GM18517 (cell line): Measurements from ENCODE around the gene SPINT2.
"Not testable (repeated sequence)": the region's sequence is repeated elsewhere in the genome, so short reads cannot be mapped to it uniquely, and the experiment has no call there.

Experiments
- ATAC-seq: cut with Tn5 transposase; IDR thresholded peaks from one replicate; pipeline ENCODE4 v1.9.1; 2021; ENCODE audit warnings: mild to moderate bottlenecking, moderate library complexity; ENCODE audit not compliant: unreplicated experiment

SPINT2 gene

GRCh38 chr19:38234615-38235014 lies 29.8 kb upstream of the SPINT2 start:
- no peak for ATAC-seq

GRCh38 chr19:38239816-38240215 lies 24.6 kb upstream of the SPINT2 start:
- ATAC-seq = no peak

DNA sequence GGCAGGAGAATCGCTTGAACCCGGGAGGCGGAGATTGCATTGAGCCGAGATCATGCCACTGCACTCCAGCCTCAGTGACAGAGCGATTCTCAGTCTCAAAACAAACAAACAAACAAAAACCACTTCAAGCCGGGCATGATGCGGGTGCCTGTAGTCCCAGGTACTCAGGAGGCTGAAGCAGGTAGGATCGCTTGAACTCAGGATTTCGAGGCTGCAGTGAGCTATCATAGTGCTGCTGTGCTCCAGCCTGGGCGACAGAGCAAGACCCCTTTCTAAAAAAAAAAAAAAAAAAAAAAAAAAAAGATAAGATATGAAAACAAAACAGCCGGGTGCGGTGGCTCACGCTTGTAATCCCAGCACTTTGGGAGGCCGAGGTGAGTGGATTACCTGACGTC lies 21.1 kb upstream of the SPINT2 start:
- no peak for ATAC-seq

- ATAC-seq = no peak
Measured at GRCh38 chr19:38245826-38246498, 18.4 kb upstream of the SPINT2 start.

- ATAC-seq = no peak
Measured at GRCh38 chr19:38247126-38247525, 17.2 kb upstream of the SPINT2 start.

- no peak for ATAC-seq
Measured at GRCh38 chr19:38247734-38248268, 16.6 kb upstream of the SPINT2 start.

DNA sequence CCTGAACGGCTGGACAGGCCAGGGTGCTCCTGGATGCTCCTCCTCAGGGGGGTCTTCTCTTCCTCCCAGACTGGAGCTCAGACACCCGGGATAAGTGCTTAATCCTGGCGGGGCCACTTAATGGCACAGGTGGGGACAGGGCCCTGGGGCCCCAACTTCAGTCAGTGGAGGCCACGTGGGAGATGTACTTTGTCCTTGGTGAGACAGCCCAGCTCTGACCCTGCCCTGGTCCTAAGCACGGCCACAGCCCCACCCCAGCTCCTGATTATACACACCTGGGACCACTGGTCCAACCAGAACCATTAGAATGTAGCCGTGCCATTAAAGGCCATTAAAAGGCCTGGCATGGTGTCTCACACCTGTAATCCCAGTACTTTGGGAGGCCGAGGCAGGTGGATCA lies 16.0 kb upstream of the SPINT2 start:
- ATAC-seq = no peak

DNA sequence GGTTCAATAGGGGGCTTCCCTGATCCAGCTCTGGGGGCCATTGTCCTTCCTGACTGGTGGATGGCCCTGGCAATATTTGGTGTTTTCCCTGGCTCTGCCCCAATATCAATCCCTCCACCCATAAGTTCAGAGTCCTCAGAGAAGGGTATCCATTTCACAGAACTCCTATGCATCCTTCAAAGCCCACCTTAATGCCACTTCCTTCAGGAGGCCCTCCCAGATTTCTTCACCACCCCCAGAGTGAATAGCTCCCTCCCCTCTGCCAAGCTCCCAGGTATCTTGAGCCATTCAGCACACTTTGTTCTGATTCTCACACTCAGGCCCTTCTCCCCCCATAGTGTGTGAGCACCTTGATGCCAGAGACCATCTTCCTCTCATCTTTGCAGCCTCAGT lies 13.9 kb upstream of the SPINT2 start:
- no peak for ATAC-seq

DNA sequence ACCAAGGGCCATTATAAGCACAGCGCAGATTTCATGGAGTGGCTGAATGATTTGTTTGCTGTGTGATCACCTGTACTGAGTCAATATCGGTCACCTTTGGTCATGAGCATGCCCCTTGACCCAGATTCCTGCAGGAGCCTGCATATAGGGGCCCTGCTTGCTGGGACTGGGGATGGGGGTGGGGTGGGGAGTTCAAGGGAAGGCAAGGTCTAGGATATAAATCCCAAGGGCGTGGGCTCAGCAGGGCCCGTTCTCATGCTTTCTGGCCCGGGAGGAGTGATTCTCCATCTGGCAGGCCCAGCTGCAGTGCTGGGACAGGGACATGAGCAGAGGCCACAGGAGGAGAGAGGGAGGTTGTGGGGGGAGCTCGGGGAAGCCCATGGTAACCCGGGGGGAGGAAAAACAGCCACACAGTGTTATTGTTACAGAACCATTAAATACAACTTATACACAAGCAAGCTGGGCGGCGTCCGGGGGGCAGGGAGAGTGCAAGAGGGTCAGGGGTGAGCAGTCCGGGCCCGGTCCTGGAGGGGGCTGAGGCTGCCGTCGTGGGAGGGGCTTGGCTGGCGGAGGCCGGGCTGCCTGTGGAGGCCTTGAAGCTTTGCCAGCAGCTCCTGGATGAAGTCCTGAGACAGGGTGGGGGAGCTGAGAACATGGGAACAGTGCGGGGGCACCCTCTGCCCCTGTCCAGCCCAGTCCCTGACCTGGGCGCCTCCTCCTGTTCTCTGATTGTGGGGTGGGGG lies 13.4 kb upstream of the SPINT2 start:
- ATAC-seq = no peak

DNA sequence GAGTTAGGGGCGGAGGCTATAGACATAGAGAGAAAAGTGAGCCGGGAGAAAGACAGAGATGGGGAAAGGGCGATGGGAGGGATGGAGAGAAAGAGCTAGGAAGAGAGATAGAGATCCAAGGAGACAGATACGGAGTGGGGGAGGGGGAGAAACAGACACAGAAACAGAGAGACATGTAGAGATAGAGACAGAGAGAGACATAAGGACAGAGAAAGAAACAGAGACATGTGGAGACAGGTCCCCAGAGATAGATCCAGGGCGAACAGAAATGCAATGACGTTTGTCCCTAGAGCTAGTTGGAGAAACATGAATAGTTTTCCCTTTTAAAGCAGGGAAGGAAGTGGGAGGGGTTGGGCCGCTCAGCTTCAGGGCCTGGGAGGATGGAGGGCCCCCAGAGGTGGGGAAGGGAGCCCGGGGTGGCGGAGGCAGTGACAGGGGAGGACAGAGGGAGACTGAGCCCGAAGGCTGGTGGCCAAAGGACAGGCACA lies 12.8 kb upstream of the SPINT2 start:
- no peak for ATAC-seq

GRCh38 chr19:38252385-38252784 lies 12.0 kb upstream of the SPINT2 start:
- ATAC-seq = no peak

DNA sequence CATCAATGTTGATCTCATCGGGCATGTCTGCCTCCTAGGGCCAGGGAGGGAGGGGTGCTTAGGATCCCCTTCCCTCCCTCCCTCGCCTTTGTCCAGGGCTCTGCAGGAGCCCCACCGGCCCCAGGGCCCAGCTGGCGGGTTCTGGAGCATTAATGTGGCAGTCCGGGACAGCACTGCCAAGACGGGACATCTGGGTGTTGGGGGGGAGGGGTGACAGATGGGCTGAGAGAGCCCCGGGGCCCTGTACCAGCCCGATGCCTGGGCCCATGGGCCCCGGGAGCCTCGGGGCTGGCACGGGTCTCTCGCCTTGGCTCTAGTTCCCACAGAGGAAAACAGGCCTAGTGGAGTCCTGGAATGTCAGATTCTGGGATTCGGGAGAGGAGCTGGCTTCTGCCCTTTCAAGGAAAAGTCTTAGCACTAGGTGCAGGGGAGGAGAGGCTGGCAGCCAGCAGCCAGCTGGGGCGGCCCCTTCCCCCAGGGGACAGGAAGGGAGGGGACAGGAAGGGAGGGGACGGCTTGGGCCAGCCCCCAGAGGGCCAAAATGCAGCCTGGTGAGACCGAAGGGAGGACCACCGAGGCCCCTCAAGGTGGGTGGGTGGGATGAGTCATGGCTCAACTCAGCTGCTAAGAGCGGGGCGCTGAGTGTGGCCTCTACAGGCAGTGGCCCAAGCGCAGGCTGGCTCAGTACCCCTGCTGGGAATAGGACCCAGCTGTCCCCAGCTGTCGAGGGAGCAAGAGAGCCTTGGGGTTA lies 11.3 kb upstream of the SPINT2 start:
- ATAC-seq = no peak

DNA sequence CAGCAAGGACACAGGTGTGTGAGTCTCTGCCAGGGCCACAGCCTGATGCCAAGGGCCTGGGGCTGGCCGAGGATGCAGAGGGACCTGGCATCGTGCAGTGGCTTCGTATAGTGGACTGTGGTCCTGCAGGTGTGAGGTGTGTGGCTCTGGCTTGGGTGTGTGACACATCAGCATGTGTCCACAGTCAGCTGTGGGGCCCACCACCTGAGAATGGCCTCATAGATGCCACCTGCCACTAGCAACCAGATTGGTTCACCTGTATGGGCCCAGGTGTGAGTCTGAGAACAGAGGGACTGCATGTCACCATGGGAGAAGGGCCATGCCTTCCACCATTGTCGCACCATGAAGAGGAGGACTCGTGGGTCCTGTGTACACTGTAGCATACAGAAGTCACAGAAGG lies 10.6 kb upstream of the SPINT2 start:
- no peak for ATAC-seq

- ATAC-seq = no peak
Measured at GRCh38 chr19:38255383-38256014, 8.9 kb upstream of the SPINT2 start.

DNA sequence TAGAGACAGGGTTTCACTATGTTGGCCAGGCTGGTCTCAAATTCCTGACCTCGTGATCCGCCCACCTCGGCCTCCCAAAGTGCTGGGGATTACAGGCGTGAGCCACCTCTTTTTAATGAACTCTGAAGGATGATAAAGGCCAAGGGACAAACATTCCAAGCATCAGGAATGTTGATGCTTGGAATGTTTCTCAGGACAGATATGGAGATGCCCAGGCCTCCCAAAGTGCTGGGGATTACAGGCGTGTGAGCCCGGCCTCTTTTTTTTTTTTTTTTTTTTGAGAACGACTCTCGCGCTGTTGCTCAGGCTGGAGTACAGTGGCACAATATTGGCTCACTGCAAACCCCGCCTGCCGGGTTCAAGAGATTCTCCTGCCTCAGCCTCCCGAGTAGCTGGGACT lies 2.4 kb upstream of the SPINT2 start:
- not testable (repeated sequence) for ATAC-seq

DNA sequence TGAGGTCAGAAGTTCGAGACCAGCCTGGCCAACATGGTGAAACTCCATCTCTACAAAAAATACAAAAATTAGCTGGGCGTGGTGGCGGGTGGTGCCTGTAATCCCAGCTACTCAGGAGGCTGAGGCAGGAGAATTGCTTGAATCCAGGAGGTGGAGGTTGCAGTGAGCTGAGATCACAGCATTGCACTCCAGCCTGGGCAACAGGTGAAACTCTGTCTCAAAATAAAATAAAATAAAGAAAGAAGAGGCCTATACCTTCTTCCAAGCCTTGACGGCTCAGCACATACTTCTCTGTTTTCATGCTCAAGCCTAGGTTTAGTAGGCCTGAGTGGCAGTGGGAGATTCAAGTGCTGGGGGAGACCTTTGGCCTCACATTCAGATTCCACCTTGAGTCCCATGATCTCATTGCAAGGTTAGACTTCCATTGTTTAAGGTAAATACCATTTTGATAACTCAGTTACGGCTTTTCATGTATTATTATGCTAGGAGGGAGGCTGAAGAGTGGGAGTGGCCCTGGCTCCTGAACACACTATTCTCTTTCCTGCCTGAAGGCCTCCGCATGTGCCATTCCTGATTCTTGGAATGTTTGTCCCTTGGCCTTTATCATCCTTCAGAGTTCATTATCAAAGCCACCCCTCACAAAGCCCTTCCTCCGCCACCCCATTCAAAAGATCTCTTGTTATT lies 1.6 kb upstream of the SPINT2 start:
- no peak for ATAC-seq

DNA sequence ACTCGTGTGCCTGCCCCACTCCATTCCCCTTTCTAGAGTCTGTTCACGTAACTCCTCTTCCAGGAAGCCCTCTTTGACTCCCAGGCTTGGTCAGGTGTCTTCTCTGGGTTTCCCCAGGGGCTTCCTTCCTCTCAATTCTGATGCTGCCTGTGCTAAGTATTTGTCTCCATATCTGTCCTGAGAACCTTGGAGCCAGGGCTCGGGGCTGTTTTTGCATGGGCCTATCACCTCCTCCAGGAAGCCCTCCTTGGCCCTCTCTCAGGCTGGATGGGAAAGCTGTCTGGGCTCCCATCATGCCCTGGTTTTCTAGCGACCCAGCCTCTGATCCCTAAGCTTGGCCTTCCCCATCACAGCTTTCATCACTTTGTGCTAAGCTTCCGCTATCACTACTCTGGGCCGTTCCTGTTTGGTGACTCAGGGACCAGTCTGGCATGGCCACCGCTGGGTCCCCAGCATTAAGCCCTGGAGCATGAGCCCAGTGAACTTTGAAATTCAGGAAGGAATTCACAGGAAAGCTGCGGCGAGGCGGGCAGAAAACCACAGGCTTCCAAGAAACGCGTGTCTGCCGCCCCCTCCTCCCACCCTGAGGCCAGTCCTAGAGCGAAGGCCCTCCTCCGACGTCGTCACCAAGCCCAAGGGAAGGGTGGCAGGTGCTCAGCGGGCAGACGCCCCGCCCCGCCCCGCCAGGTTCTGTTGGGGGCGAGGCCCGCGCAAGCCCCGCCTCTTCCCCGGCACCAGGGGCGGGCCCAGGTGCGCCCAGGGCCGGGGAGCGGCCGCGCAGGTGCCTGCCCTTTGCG lies 486 bp upstream of the SPINT2 start:
- no peak for ATAC-seq

- no peak for ATAC-seq
Measured at GRCh38 chr19:38265213-38265861, 964 bp downstream of the SPINT2 start.

DNA sequence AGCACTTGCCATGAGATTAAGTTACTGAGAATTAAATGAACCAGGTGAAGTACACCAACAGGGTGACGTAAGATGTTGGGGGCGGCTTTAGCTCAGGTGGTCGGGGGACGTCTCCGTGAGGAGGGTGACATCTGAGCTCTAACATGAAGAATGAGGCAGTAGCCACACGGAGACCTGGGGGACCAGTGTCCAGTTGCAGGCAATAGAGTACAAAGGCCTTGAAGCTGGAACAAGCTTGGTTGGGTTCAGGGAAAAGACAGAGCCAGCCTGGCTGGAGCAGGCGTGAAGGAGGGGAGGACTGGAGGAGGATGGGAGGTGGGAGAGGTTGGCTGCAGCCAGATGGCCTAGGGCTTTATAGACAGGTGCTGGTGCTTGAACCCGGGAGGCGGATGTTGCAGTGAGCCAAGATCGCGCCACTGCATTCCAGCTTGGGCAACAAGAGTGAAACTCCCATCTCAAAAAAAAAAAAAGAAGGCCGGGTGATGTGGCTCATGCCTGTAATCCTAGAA lies 1.6 kb downstream of the SPINT2 start:
- no peak for ATAC-seq
